Hepatocyte (in vitro differentiated cells): ENCODE data around the gene CNPY2. TPM values are rescaled to one million over a fixed set of nuclear protein-coding genes. Genes with fewer than 3 reads are reported as not detected.

Experiments
- DNase-seq: peaks from one replicate; pipeline ENCODE4 v3.0.0-alpha.2; 2016; ENCODE audit warnings: low spot score
- H2AFZ ChIP-seq: fragments of 200-600 bp; sonication (generic); 2 replicates; pipeline ENCODE4 v1.6.0; 2016; ENCODE audit warnings: antibody characterized with exemption, mild to moderate bottlenecking
- H3K27ac ChIP-seq: fragments of 200-600 bp; sonication (generic); 2 replicates; pipeline ENCODE4 v1.5.1; 2016; ENCODE audit warnings: mild to moderate bottlenecking
- H3K27me3 ChIP-seq: fragments of 200-600 bp; sonication (generic); 2 replicates; pipeline ENCODE4 v1.6.1; 2016
- H3K36me3 ChIP-seq: fragments of 200-600 bp; sonication (generic); replicated peaks from 2 replicates; pipeline ENCODE4 v1.5.1; 2016; ENCODE audit warnings: low read depth; ENCODE audit not compliant: insufficient read depth
- H3K4me1 ChIP-seq: fragments of 200-600 bp; sonication (generic); 2 replicates; pipeline ENCODE4 v1.5.1; 2016; ENCODE audit warnings: mild to moderate bottlenecking, moderate library complexity; ENCODE audit not compliant: insufficient read depth
- H3K4me2 ChIP-seq: fragments of 200-600 bp; sonication (generic); 2 replicates; pipeline ENCODE4 v1.6.0; 2016
- H3K4me3 ChIP-seq: fragments of 200-600 bp; sonication (generic); 2 replicates; pipeline ENCODE4 v1.5.1; 2016; ENCODE audit warnings: mild to moderate bottlenecking
- H3K79me2 ChIP-seq: fragments of 200-600 bp; sonication (generic); 2 replicates; pipeline ENCODE4 v1.6.0; 2017; ENCODE audit warnings: mild to moderate bottlenecking
- H3K9me2 ChIP-seq: fragments of 200-600 bp; sonication (generic); replicated peaks from 2 replicates; pipeline ENCODE4 v1.6.0; 2017; ENCODE audit warnings: mild to moderate bottlenecking; ENCODE audit not compliant: insufficient read depth
- H3K9me3 ChIP-seq: fragments of 200-600 bp; sonication (generic); 2 replicates; pipeline ENCODE4 v1.5.1; 2016; ENCODE audit warnings: low read depth, mild to moderate bottlenecking
- H4K20me1 ChIP-seq: fragments of 200-600 bp; sonication (generic); 2 replicates; pipeline ENCODE4 v1.6.0; 2016; ENCODE audit warnings: mild to moderate bottlenecking; ENCODE audit not compliant: insufficient read depth, poor library complexity, severe bottlenecking
- CTCF ChIP-seq: fragments of 200-600 bp; sonication (generic); IDR thresholded peaks from 2 replicates; pipeline ENCODE4 v1.5.1; 2016; ENCODE audit warnings: antibody characterized with exemption, mild to moderate bottlenecking; ENCODE audit not compliant: poor library complexity
- EZH2 ChIP-seq: fragments of 200-600 bp; sonication (generic); IDR thresholded peaks from 2 replicates; pipeline ENCODE4 v1.6.1; 2016; ENCODE audit warnings: antibody characterized with exemption, mild to moderate bottlenecking, borderline replicate concordance
- EZH2phosphoT487 ChIP-seq: fragments of 200-600 bp; sonication (generic); IDR thresholded peaks from one replicate; pipeline ENCODE4 v1.6.1; 2018; ENCODE audit warnings: antibody characterized with exemption, mild to moderate bottlenecking, low read depth, moderate library complexity; ENCODE audit not compliant: unreplicated experiment, severe bottlenecking
- WGBS: methylation state at CpG from one replicate; pipeline ENCODE4 v1.1.6; 2016; ENCODE audit warnings: low lambda C conversion rate; ENCODE audit errors: missing lambda C conversion rate; 5-methylcytosine and 5-hydroxymethylcytosine counted together
- polyA plus RNA-seq: library from polyadenylated mRNA; unstranded; fragments of >200 nt; fragmentation: Nextera tagmentation; extraction: Ambion mirVana; gene quantifications from 2 replicates; pipeline ENCODE4 v1.2.1, GENCODE V29; 2016
- total RNA-seq: library from RNA; depleted of rRNA; stranded (reverse); fragments of >200 nt; gene quantifications from 2 replicates; pipeline ENCODE4 v1.2.3, GENCODE V29; 2014

The CNPY2 gene
- total and polyA plus RNA-seq, 2 experiments from 2014 or later: 179 to 428 TPM

DNA sequence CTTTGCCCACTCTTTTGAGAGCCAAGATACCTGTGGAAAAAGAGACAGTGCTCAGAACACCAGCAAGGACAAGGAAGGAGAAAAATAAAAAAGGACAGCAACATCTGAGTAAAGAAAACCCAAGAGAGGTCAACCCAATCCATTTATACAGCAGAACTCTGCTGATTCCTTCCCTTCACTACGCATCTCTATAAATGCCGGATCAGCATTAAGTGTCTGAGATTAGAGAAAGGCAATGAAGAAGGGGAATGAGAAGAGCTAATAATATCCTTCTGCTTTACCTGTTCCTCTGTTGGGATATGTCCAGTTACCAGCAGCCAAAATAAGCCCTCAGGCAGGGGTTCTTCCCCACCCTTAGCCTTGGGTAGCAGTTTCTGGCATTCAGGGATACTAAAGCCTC is 33.2 kb downstream of the CNPY2 start:
- WGBS: 98% methylated on average over 2 of the region's 2 CpGs
- Histone ChIP-seq H3K4me3 (no peak overlapping the region), H3K27me3 (no peaks in the 10 kb centered on the region), H3K9me2 (no peaks in the 10 kb centered on the region), H4K20me1 (no peaks in the 10 kb centered on the region), H3K36me3 (no peaks in the 10 kb centered on the region), H3K27ac (no peak overlapping the region), H3K79me2 (peaks cover 3% of the 10 kb centered on the region), H3K4me1 (no peaks in the 10 kb centered on the region), H3K9me3 (no peaks in the 10 kb centered on the region), H3K4me2 (no peak overlapping the region), H2AFZ (no peak overlapping the region)
- DNase-seq: no peak
- no peak for TF ChIP-seq CTCF
- TF ChIP-seq EZH2: no peak
- no peak for TF ChIP-seq EZH2phosphoT487

GRCh38 chr12:56282030-56282429 is 33.8 kb downstream of the CNPY2 start:
- Histone ChIP-seq H3K9me3 (no peaks in the 10 kb centered on the region), H3K27me3 (no peaks in the 10 kb centered on the region), H3K27ac (no peak overlapping the region), H3K9me2 (no peaks in the 10 kb centered on the region), H3K36me3 (no peaks in the 10 kb centered on the region), H4K20me1 (no peaks in the 10 kb centered on the region), H3K79me2 (peaks cover 2% of the 10 kb centered on the region), H3K4me1 (no peaks in the 10 kb centered on the region), H3K4me3 (no peak overlapping the region), H3K4me2 (no peak overlapping the region), H2AFZ (no peak overlapping the region)
- no peak for TF ChIP-seq EZH2phosphoT487
- no peak for TF ChIP-seq CTCF
- TF ChIP-seq EZH2: no peak
- WGBS: 88% methylated on average over 6 of the region's 6 CpGs
- no peak for DNase-seq

DNA sequence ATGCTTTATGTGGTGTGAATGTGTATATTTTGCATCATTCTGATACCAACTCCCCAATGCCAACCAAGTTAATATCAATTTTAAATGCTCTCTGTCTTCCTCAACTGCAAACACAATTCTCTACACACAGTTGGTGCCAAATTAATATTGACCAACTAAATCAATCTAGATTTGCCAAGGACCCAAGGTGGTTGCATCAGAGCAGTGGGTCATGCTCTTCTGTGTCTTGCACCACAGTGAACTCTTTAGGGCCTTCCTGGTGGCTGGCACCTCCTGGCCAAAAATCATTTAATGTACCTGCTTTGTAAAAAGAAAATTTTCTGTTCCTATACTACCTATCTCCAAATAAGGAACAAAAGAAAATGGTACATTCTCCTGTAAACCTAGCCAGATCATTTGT is 34.9 kb downstream of the CNPY2 start:
- no peaks in the 10 kb centered on the region for H3K4me1 ChIP-seq
- no peaks in the 10 kb centered on the region for H3K9me2 ChIP-seq
- H3K9me3 ChIP-seq: no peaks in the 10 kb centered on the region
- no peak for TF ChIP-seq EZH2
- no peak for TF ChIP-seq EZH2phosphoT487
- no peak for TF ChIP-seq CTCF
- H3K4me3 ChIP-seq: no peak overlapping the region
- no peaks in the 10 kb centered on the region for H3K27me3 ChIP-seq
- peaks cover 1% of the 10 kb centered on the region for H3K79me2 ChIP-seq
- no peak overlapping the region for H3K27ac ChIP-seq
- H3K4me2 ChIP-seq: no peak overlapping the region
- no peaks in the 10 kb centered on the region for H4K20me1 ChIP-seq
- no peaks in the 10 kb centered on the region for H3K36me3 ChIP-seq
- no peak overlapping the region for H2AFZ ChIP-seq
- DNase-seq: no peak

DNA sequence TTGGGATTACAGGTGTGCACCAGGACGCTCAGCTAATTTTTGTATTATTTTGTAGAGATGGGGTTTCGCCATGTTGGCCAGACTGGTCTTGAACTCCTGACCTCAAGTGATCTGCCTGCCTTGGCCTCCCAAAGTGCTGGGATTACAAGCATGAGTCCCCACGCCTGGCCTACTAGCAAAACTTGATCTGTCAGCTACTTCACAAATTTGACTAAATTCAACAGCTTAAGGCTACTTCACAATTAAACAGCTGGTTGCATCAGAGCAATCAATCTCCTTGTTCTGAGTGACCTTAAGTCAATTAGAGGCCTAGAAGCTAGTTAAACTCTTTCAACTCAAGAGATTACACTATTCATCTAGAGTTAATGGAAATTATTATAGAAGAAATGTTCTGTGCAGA is 36.9 kb downstream of the CNPY2 start:
- TF ChIP-seq EZH2: no peak
- no peak for TF ChIP-seq EZH2phosphoT487
- no peak for TF ChIP-seq CTCF
- H3K27me3 ChIP-seq: no peaks in the 10 kb centered on the region
- no peak for DNase-seq
- no peak overlapping the region for H2AFZ ChIP-seq
- 94% methylated on average over 3 of the region's 3 CpGs for WGBS
- no peak overlapping the region for H3K27ac ChIP-seq
- H3K4me1 ChIP-seq: no peaks in the 10 kb centered on the region
- H3K4me2 ChIP-seq: no peak overlapping the region
- H3K9me2 ChIP-seq: no peaks in the 10 kb centered on the region
- no peaks in the 10 kb centered on the region for H4K20me1 ChIP-seq
- H3K4me3 ChIP-seq: no peak overlapping the region
- no peaks in the 10 kb centered on the region for H3K79me2 ChIP-seq
- no peaks in the 10 kb centered on the region for H3K9me3 ChIP-seq
- H3K36me3 ChIP-seq: peaks cover 3% of the 10 kb centered on the region
